Fibroblast of skin of right biceps (primary cell): Measurements from ENCODE around the gene CLIP4.
A peak's percentile ranks its signal among the peaks of the same experiment; 100 is the strongest.

Source experiments
- DNase-seq: peaks from one replicate; pipeline ENCODE4 v3.0.0-alpha.2; 2013

The CLIP4 gene

GRCh38 chr2:29224693-29225551 is 109.7 kb downstream of the CLIP4 start:
- no peak for DNase-seq

GRCh38 chr2:29225814-29226213 is 110.6 kb downstream of the CLIP4 start:
- DNase-seq, result no peak

- DNase-seq, result no peak
These were observed 111.2 kb downstream of the CLIP4 start for GRCh38 chr2:29226375-29226774.

- no peak for DNase-seq
These were observed 111.6 kb downstream of the CLIP4 start for GRCh38 chr2:29226808-29227207.

- peak; percentile 90 for DNase-seq
These were observed 112.9 kb downstream of the CLIP4 start for GRCh38 chr2:29227935-29228675.

GRCh38 chr2:29228947-29229346 is 113.7 kb downstream of the CLIP4 start:
- no peak for DNase-seq

GRCh38 chr2:29229640-29230039 is 114.4 kb downstream of the CLIP4 start:
- DNase-seq, result no peak

DNA sequence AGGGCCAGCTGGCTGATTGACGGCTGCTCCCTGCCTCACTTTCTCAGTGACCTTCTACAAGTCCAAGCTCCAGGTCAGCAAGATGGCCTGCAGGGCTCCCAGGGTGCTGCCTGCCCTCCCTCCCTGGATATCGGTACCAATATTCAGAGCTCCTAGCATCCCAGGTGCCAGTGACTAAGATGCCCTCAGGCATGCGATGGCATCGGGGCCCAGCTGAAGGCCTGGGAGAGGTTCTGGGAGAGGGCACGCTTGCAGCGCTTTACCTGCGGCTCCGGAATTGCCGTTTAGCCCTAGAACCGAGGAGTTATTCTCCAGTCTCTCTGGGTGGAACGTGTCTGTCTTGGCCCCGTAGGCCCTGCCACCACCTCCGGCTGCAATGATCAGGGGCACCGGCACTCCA is 116.8 kb downstream of the CLIP4 start:
- no peak for DNase-seq

GRCh38 chr2:29233428-29233827 is 118.2 kb downstream of the CLIP4 start:
- DNase-seq, result no peak

DNA sequence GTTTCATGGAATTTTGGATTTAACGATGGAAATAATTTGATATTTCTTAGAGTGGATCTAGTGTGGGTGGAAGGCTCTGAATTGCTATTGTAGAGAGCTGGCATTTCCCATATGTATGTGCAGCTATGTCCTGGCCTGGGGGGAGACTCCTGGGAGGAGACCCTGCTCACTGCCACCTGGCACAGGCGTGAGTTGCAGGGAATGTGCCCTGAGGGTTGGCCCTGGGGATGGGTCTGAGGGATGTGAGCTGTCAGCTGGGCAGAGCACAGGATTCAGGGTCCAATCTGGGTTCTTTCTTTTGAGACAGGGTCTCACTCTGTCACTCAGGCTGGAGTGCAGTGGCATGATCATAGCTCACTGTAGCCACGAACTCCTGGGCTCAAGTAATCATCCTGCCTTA is 120.2 kb downstream of the CLIP4 start:
- DNase-seq, result no peak

- no peak for DNase-seq
These were observed 120.9 kb downstream of the CLIP4 start for GRCh38 chr2:29236074-29236473.

- DNase-seq, result no peak
These were observed 123.3 kb downstream of the CLIP4 start for GRCh38 chr2:29238497-29238896.
